Measurements from ENCODE around the gene CD9. TPM values are rescaled to one million over a fixed set of nuclear protein-coding genes. Genes with fewer than 3 reads are reported as not detected.

CD9 gene, protein sequence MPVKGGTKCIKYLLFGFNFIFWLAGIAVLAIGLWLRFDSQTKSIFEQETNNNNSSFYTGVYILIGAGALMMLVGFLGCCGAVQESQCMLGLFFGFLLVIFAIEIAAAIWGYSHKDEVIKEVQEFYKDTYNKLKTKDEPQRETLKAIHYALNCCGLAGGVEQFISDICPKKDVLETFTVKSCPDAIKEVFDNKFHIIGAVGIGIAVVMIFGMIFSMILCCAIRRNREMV
- 100 to 1,000 TPM; 416 to 512 TPM for total RNA-seq
- 100 to 1,000 TPM; 100 to 144 (median 120) TPM for polyA plus RNA-seq (ENCODE audit: insufficient read length in 6 of 6)
- long read RNA-seq, donor 1, transcript CD9-201 (8 exons, 1,218 nt), result major isoform, 62 of 215 reads
- long read RNA-seq, donor 1, partial matches to known transcripts, result 149 of 215 reads
- long read RNA-seq, donor 1, other reads (novel, unspliced or antisense), result 0 of 215 reads
- long read RNA-seq, donor 2, transcript CD9-201 (8 exons, 1,218 nt), result major isoform, 34 of 68 reads
- long read RNA-seq, donor 2, partial matches to known transcripts, result 28 of 68 reads
- long read RNA-seq, donor 2, other reads (novel, unspliced or antisense), result 0 of 68 reads
- long read RNA-seq, donor 3, transcript CD9-201 (8 exons, 1,218 nt), result major isoform, 48 of 95 reads
- long read RNA-seq, donor 3, partial matches to known transcripts, result 46 of 95 reads
- long read RNA-seq, donor 3, other reads (novel, unspliced or antisense), result 0 of 95 reads
- long read RNA-seq, donor 4, transcript CD9-201 (8 exons, 1,218 nt), result major isoform, 634 of 700 reads
- long read RNA-seq, donor 4, partial matches to known transcripts, result 36 of 700 reads
- long read RNA-seq, donor 4, other reads (novel, unspliced or antisense), result 26 of 700 reads
- long read RNA-seq, donor 5, transcript CD9-207 (2 exons, 441 nt), result minor isoform, 14 of 197 reads
- long read RNA-seq, donor 5, transcript CD9-201 (8 exons, 1,218 nt), result major isoform, 72 of 197 reads
- long read RNA-seq, donor 5, partial matches to known transcripts, result 111 of 197 reads
- long read RNA-seq, donor 5, other reads (novel, unspliced or antisense), result 0 of 197 reads
- long read RNA-seq, donor 6, transcript CD9-201 (8 exons, 1,218 nt), result major isoform, 74 of 110 reads
- long read RNA-seq, donor 6, partial matches to known transcripts, result 33 of 110 reads
- long read RNA-seq, donor 6, other reads (novel, unspliced or antisense), result 0 of 110 reads
- long read RNA-seq, donor 7, transcript CD9-201 (8 exons, 1,218 nt), result major isoform, 37 of 61 reads
- long read RNA-seq, donor 7, partial matches to known transcripts, result 23 of 61 reads
- long read RNA-seq, donor 7, other reads (novel, unspliced or antisense), result 0 of 61 reads
- long read RNA-seq, donor 8, transcript CD9-201 (8 exons, 1,218 nt), result major isoform, 39 of 93 reads
- long read RNA-seq, donor 8, partial matches to known transcripts, result 51 of 93 reads
- long read RNA-seq, donor 8, other reads (novel, unspliced or antisense), result 0 of 93 reads
- long read RNA-seq, donor 9, result 0 reads
- long read RNA-seq, donor 10, transcript CD9-201 (8 exons, 1,218 nt), result major isoform, 354 of 363 reads
- long read RNA-seq, donor 10, partial matches to known transcripts, result 0 of 363 reads
- long read RNA-seq, donor 10, other reads (novel, unspliced or antisense), result 8 of 363 reads
- long read RNA-seq, donor 11, transcript CD9-201 (8 exons, 1,218 nt), result major isoform, 50 of 98 reads
- long read RNA-seq, donor 11, transcript CD9-207 (2 exons, 441 nt), result minor isoform, 8 of 98 reads
- long read RNA-seq, donor 11, partial matches to known transcripts, result 36 of 98 reads
- long read RNA-seq, donor 11, other reads (novel, unspliced or antisense), result 0 of 98 reads
- long read RNA-seq, donor 12, transcript CD9-201 (8 exons, 1,218 nt), result major isoform, 36 of 95 reads
- long read RNA-seq, donor 12, partial matches to known transcripts, result 56 of 95 reads
- long read RNA-seq, donor 12, other reads (novel, unspliced or antisense), result 0 of 95 reads

DNA sequence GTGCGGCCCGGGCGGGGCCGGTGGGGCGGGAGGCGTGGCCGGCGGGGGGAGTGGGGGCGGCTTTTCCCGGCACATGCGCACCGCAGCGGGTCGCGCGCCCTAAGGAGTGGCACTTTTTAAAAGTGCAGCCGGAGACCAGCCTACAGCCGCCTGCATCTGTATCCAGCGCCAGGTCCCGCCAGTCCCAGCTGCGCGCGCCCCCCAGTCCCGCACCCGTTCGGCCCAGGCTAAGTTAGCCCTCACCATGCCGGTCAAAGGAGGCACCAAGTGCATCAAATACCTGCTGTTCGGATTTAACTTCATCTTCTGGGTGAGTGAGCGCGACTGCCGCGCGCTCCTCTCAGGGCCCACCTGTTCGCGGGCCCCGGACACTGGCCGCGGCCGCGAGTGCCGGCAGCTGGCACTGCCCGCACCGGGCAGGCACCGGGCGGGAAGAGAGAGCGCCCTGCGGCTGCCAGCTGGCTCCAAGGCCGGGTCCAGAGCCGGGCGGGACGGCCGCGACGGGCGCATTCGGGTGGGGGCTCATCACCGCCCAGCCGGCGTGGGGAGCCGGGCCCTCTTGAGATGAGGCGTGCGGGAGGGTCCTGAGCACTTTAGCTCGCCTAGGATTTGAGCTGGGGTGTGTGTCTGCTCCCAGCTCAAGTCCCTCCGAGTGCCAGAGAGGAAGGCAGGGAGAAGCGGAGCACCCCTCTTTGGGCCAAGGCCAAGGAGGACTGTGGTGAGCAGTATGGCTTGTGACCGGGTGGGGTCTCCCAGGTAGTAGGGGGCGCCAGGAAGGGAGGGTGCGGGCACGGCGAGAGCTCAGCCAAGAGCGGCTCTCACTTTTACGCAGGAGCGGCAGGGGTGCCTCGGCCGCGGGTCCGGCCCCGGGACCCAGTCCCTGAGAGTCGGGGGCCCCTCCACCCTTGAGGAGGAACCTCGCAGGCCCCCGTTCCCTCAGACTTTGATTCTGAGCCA, at the start of gene CD9:
TSS of gene CD9 (plus strand) at position 145 of the 957 bp plus-strand sequence. CDS start at position 245, 100 bp downstream.
- H3K27ac ChIP-seq, result peak within 1 kb of the TSS; percentile 87 to 93
- TF ChIP-seq, protein P1, sequence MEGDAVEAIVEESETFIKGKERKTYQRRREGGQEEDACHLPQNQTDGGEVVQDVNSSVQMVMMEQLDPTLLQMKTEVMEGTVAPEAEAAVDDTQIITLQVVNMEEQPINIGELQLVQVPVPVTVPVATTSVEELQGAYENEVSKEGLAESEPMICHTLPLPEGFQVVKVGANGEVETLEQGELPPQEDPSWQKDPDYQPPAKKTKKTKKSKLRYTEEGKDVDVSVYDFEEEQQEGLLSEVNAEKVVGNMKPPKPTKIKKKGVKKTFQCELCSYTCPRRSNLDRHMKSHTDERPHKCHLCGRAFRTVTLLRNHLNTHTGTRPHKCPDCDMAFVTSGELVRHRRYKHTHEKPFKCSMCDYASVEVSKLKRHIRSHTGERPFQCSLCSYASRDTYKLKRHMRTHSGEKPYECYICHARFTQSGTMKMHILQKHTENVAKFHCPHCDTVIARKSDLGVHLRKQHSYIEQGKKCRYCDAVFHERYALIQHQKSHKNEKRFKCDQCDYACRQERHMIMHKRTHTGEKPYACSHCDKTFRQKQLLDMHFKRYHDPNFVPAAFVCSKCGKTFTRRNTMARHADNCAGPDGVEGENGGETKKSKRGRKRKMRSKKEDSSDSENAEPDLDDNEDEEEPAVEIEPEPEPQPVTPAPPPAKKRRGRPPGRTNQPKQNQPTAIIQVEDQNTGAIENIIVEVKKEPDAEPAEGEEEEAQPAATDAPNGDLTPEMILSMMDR (IDR thresholded peaks at IDR 0.05), result no peak
- ATAC-seq (peak; percentile 62), DNase-seq (peak in 2 of 4 donors; percentile 80 to 89)
- intact Hi-C loops (cut with DNase I), result loop anchor here in 1 of 2 donors (10.0 kb wide), 1 partner anchor 64 kb away; no protein-coding TSS in a partner anchor
- no peaks in the 10 kb centered on the region for H3K9me3 ChIP-seq
- H3K27me3 ChIP-seq, result peaks cover 0 to 41% of the 10 kb centered on the region in 2 donors
- peak within 1 kb of the TSS; percentile 68 to 79 for H3K4me3 ChIP-seq
- no peaks in the 10 kb centered on the region for H3K36me3 ChIP-seq
- H3K4me1 ChIP-seq, result peaks cover 28 to 62% of the 10 kb centered on the region in 2 donors

DNA sequence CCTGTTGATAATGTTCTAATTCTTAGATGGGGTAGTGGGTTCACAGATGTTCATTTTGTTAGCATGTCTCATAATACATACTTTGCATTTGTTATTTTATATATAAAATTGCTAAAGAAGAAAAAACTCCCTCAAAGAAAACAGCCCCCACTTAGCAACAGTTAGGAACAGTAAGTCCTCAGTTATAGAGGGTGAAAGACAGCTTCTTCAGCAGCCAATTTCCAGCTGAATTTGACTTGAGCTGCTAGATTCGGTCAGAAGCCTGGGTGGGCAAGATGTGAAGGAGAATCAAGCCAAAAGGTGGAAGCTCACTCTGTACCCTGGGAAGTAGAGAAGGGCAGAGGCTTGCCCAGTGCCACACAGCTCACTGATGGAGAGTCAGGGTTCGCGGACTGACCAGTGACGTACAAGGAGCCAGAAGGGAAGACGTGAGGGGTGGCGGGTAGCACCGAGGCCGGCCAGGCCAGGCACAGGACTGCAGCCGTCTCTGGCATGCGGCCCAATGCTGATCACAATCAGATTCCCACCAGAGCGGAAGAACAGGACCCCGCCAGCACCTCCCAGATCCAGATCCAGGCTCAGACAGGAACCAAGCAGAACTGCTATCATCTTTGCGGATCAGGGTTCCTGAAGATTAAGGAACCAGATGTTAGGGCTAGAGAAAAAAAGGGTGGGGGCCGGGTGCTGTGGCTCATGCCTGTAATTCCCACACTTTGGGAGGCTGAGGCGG, 45.3 kb upstream of the CD9 start:
- Histone ChIP-seq H3K9me3 (no peaks in the 10 kb centered on the region), H3K4me1 (no peaks in the 10 kb centered on the region), H3K36me3 (no peaks in the 10 kb centered on the region), H3K27me3 (peaks cover 0 to 5% of the 10 kb centered on the region in 2 donors), H3K4me3 (no peak overlapping the region), H3K27ac (peak overlapping the region; percentile 35 to 48)
- TF ChIP-seq, protein P1 (IDR thresholded peaks at IDR 0.05), result no peak
- intact Hi-C loops (cut with DNase I), result no loop called here
- DNase-seq (no peak), ATAC-seq (peak; percentile 66)

DNA sequence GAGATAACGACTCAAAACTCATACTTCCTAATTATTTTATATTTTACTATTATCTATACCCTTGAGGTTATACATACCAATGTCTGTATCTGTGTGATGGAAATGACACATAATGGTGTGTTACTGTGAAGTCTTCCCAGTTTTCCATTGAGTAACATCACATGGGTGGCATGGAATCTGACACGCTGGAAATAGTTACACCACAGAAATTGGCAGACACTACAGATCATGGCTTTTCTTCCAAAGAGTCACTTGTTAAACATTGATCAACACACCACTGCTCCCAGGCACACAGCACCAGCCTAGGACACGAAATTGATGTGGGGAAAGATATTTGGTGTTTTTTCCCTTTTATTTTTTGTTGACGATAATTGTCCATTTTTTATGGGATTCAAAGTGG, 42.7 kb upstream of the CD9 start:
- peaks cover 0 to 9% of the 10 kb centered on the region in 2 donors for H3K4me1 ChIP-seq
- no peak for DNase-seq
- ATAC-seq, result no peak
- TF ChIP-seq, protein P1 (IDR thresholded peaks at IDR 0.05), result no peak
- H3K27me3 ChIP-seq, result peaks cover 0 to 5% of the 10 kb centered on the region in 2 donors
- no peaks in the 10 kb centered on the region for H3K36me3 ChIP-seq
- no peak overlapping the region for H3K27ac ChIP-seq
- H3K4me3 ChIP-seq, result no peak overlapping the region
- intact Hi-C loops (cut with DNase I), result no loop called here
- no peaks in the 10 kb centered on the region for H3K9me3 ChIP-seq
